K562 (cell line): Measurements from ENCODE around the gene ATP6V0D1. TPM values are rescaled to one million over a fixed set of nuclear protein-coding genes. Genes with fewer than 3 reads are reported as not detected.

ENCODE experiments used
- ARID4B ChIP-seq: sonication (generic); formaldehyde crosslinking; IDR thresholded peaks from 2 replicates; pipeline ENCODE4 v1.8.0; 2022; ENCODE audit warnings: mild to moderate bottlenecking, missing genetic modification reagents
- C11orf30 ChIP-seq: fragments of 450-650 bp; IDR thresholded peaks from 2 replicates; pipeline ENCODE4 v1.6.1; 2016; ENCODE audit warnings: low read depth, mild to moderate bottlenecking
- CEBPG ChIP-seq, 3 experiments: fragments of 200-800 bp in 1 of 3; sonication (Bioruptor generic) in 1 of 3; sonication (generic) in 1 of 3; formaldehyde crosslinking in 1 of 3; IDR thresholded peaks in 2 of 3; conservative IDR thresholded peaks in 1 of 3; 2 replicates each; pipeline versions ENCODE4 v1.6.1 to v1.8.0; 2016 to 2022; ENCODE audit warnings: missing compliant biosample characterization in 2 of 3, missing genetic modification characterization in 2 of 3, mild to moderate bottlenecking in 1 of 3, missing genetic modification reagents in 1 of 3
- FIP1L1 ChIP-seq: fragments of 200-400 bp; formaldehyde crosslinking; IDR thresholded peaks from 2 replicates; pipeline ENCODE4 v1.6.1; 2018; ENCODE audit warnings: mild to moderate bottlenecking, low read depth, low read length; ENCODE audit not compliant: poor library complexity, severe bottlenecking
- FOXK1 ChIP-seq: sonication (generic); formaldehyde crosslinking; IDR thresholded peaks from 2 replicates; pipeline ENCODE4 v1.8.0; 2022; ENCODE audit warnings: missing genetic modification reagents, mild to moderate bottlenecking, borderline replicate concordance
- FOXK2 ChIP-seq, 2 experiments: fragments of 450-650 bp; IDR thresholded peaks in 1 of 2; conservative IDR thresholded peaks in 1 of 2; 2 replicates each; pipeline ENCODE4 v1.6.1; 2016; ENCODE audit warnings: low read depth in 2 of 2, mild to moderate bottlenecking in 1 of 2
- GABPB2 ChIP-seq: fragments of 250-450 bp; sonication (Bioruptor Pico); conservative IDR thresholded peaks from 2 replicates; pipeline ENCODE4 v1.5.1; 2021; ENCODE audit warnings: mild to moderate bottlenecking
- ILK ChIP-seq: fragments of 450-650 bp; IDR thresholded peaks from 2 replicates; pipeline ENCODE4 v1.6.1; 2016; ENCODE audit warnings: missing genetic modification characterization, low read depth, mild to moderate bottlenecking, missing compliant biosample characterization, moderate library complexity, borderline replicate concordance
- KAT7 ChIP-seq: sonication (generic); formaldehyde crosslinking; IDR thresholded peaks from 2 replicates; pipeline ENCODE4 v1.8.0; 2022; ENCODE audit warnings: missing genetic modification reagents, mild to moderate bottlenecking, borderline replicate concordance
- MAFG ChIP-seq: fragments of 450-650 bp; conservative IDR thresholded peaks from 2 replicates; pipeline ENCODE4 v1.6.1; 2016; ENCODE audit warnings: missing genetic modification characterization, missing compliant biosample characterization
- NCOA4 ChIP-seq: fragments of 450-650 bp; IDR thresholded peaks from 2 replicates; pipeline ENCODE4 v1.6.1; 2018; ENCODE audit warnings: mild to moderate bottlenecking; ENCODE audit not compliant: partially characterized antibody
- PKNOX1 ChIP-seq: fragments of 450-650 bp; IDR thresholded peaks from 2 replicates; pipeline ENCODE4 v1.6.1; 2016
- SMARCC2 ChIP-seq: fragments of 450-650 bp; IDR thresholded peaks from 2 replicates; pipeline ENCODE4 v1.6.1; 2017; ENCODE audit warnings: antibody characterized with exemption, moderate library complexity, mild to moderate bottlenecking, low read depth
- SP1 ChIP-seq: sonication (generic); formaldehyde crosslinking; IDR thresholded peaks from 2 replicates; pipeline ENCODE4 v1.8.1; 2022; ENCODE audit warnings: mild to moderate bottlenecking, missing genetic modification reagents
- SRSF3 ChIP-seq: fragments of 200-400 bp; formaldehyde crosslinking; IDR thresholded peaks from 2 replicates; pipeline ENCODE4 v1.6.1; 2016; ENCODE audit warnings: mild to moderate bottlenecking, low read length, moderate library complexity; ENCODE audit not compliant: insufficient read depth
- TEAD4 ChIP-seq, 2 experiments: sonication (generic) in 1 of 2; formaldehyde crosslinking in 1 of 2; IDR thresholded peaks; 2 replicates each; pipeline versions ENCODE4 v1.6.1 to v1.8.0; 2012 to 2022; ENCODE audit warnings: borderline replicate concordance in 1 of 2, inconsistent platforms in 1 of 2, low read length in 1 of 2, mild to moderate bottlenecking in 1 of 2, missing genetic modification reagents in 1 of 2
- polyA plus RNA-seq, 8 experiments: library from polyadenylated mRNA; depleted of rRNA in 4 of 8; stranded (reverse) in 5 of 8; unstranded in 3 of 8; fragments of >200 nt; fragmentation: Nextera tagmentation in 2 of 8; fragmentation: Illumina TruSeq in 1 of 8; extraction: Ambion mirVana in 2 of 8; extraction: Trizol in 1 of 8; gene quantifications; 2 replicates each; pipeline versions ENCODE4 v1.2.1 to v1.2.3, GENCODE V29; 2011 to 2014; ENCODE audit warnings: inconsistent platforms in 1 of 8, missing spikeins in 1 of 8
- total RNA-seq, 7 experiments: library from RNA; depleted of rRNA in 6 of 7; stranded (reverse); fragments of >200 nt in 6 of 7; fragmentation: Illumina TruSeq in 2 of 7; extraction: Trizol in 2 of 7; gene quantifications; 2 replicates each; pipeline versions ENCODE4 v1.2.1 to v1.2.3, GENCODE V29; 2011 to 2021; ENCODE audit warnings: low replicate concordance in 1 of 7

ATP6V0D1 gene
- total and polyA plus RNA-seq, 9 of the 15 experiments (the other 6 are each of a cell fraction or from before 2014, with no cell fraction given), result 23.2 to 69.7 (median 45.6) TPM

GRCh38 chr16:67514382-67514828, 33.4 kb upstream of the ATP6V0D1 start (continued):
- TF ChIP-seq FOXK2 (conservative IDR thresholded peaks at IDR 0.05 in 1 of 2, IDR thresholded peaks at IDR 0.05 in 1 of 2; ENCODE audit: low read depth in 2 of 2), result peak in 1 of 2 experiments; percentile 34; a peak in 1 of 4 replicates
- 0 out of 2 replicates have a peak, but pooled peaks have one; percentile 18 for TF ChIP-seq ARID4B (CRISPR knock-in tag)
- TF ChIP-seq TEAD4 (IDR thresholded peaks at IDR 0.05; ENCODE audit: low read length), result peak; percentile 14; the same call in 1 of the 2 replicates
- no peak for TF ChIP-seq TEAD4 (CRISPR knock-in tag; IDR thresholded peaks at IDR 0.05; ENCODE audit: borderline replicate concordance)
- TF ChIP-seq SRSF3, result no peak
- TF ChIP-seq C11orf30, result peak; percentile 47
- no peak for TF ChIP-seq SMARCC2
- 0 out of 2 replicates have a peak, but pooled peaks have one; percentile 34 for TF ChIP-seq SP1
- 0 out of 2 replicates have a peak, but pooled peaks have one; percentile 27 for TF ChIP-seq FOXK1 (CRISPR knock-in tag)
- peak; percentile 33; the same call in 1 of the 2 replicates for TF ChIP-seq PKNOX1
- no peak for TF ChIP-seq FIP1L1
- TF ChIP-seq MAFG, result peak; percentile 47; the same call in 1 of the 2 replicates
- no peak for TF ChIP-seq GABPB2
- TF ChIP-seq KAT7, result no peak
- TF ChIP-seq ILK (tag), result no peak
- peak; percentile 77; the same call in 1 of the 2 replicates for TF ChIP-seq CEBPG (CRISPR knock-in tag; IDR thresholded peaks at IDR 0.05)
- TF ChIP-seq CEBPG (tag; conservative IDR thresholded peaks at IDR 0.05 in 1 of 2, IDR thresholded peaks at IDR 0.05 in 1 of 2), result peak; percentile 70 to 90
- no peak for TF ChIP-seq NCOA4
